Endothelial cell (in vitro differentiated cells): ENCODE data around the gene CD244. TPM values are rescaled to one million over a fixed set of nuclear protein-coding genes. Genes with fewer than 3 reads are reported as not detected.

Experiments used
- total RNA-seq: library from RNA; stranded (reverse); fragmentation: NEBNext Ultra II Directional; extraction: Animal tissue kit (Norgen Biotek cat#: 25700); gene quantifications from one replicate; pipeline ENCODE4 v1.2.1, GENCODE V29; 2021; ENCODE audit not compliant: unreplicated experiment

The CD244 gene
- total RNA-seq, 1 donor from 2014 or later, result 0.31 TPM

Other genes with a start within 250 kb of the CD244 start
- not detected for gene SLAMF1, start 215.8 kb downstream of the CD244 start, total RNA-seq
- not detected for gene CD48, start 151.1 kb downstream of the CD244 start, total RNA-seq
- 0.56 TPM for gene SLAMF7, start 123.6 kb downstream of the CD244 start, total RNA-seq
- not detected for gene LY9, start 66.7 kb downstream of the CD244 start, total RNA-seq
- not detected for gene ITLN1, start 22.3 kb upstream of the CD244 start, total RNA-seq
- 118 TPM for gene ITLN2, start 91.9 kb upstream of the CD244 start, total RNA-seq
- 361 TPM for gene F11R, start 158.3 kb upstream of the CD244 start, total RNA-seq
- 14.2 TPM for gene TSTD1, start 176.1 kb upstream of the CD244 start, total RNA-seq
- gene USF1, start 183.1 kb upstream of the CD244 start, total RNA-seq, result 121 TPM
- gene ARHGAP30, start 207.0 kb upstream of the CD244 start, total RNA-seq, result 0.23 TPM
- gene NECTIN4, start 226.7 kb upstream of the CD244 start, total RNA-seq, result 0.13 TPM
- 7.3 TPM for gene KLHDC9, start 235.5 kb upstream of the CD244 start, total RNA-seq